Endothelial cell of umbilical vein (primary cell): Measurements from ENCODE around the gene TRIP11.

Experiments used
- EZH2 ChIP-seq: IDR thresholded peaks from 2 replicates; pipeline ENCODE4 v1.6.1; 2012; ENCODE audit warnings: borderline replicate concordance, low read depth, mild to moderate bottlenecking, moderate library complexity, low read length, inconsistent platforms; ENCODE audit not compliant: severe bottlenecking
- FOS ChIP-seq: IDR thresholded peaks from 2 replicates; pipeline ENCODE4 v1.6.1; 2011; ENCODE audit warnings: mild to moderate bottlenecking, low read length, moderate library complexity, borderline replicate concordance; ENCODE audit not compliant: insufficient read depth
- GATA2 ChIP-seq: IDR thresholded peaks from 2 replicates; pipeline ENCODE4 v1.7.0; 2011; ENCODE audit warnings: low read depth, mild to moderate bottlenecking, moderate library complexity, mixed read lengths, low read length; ENCODE audit not compliant: insufficient read length, insufficient read depth
- JUN ChIP-seq: IDR thresholded peaks from 2 replicates; pipeline ENCODE4 v1.6.1; 2011; ENCODE audit warnings: borderline replicate concordance, low read depth; ENCODE audit not compliant: insufficient read length, insufficient read depth
- MYC ChIP-seq: IDR thresholded peaks from one replicate; pipeline ENCODE4 v1.6.1; 2011; ENCODE audit warnings: mild to moderate bottlenecking, low read depth, low read length
- POLR2A ChIP-seq: IDR thresholded peaks from 2 replicates; pipeline ENCODE4 v1.6.1; 2012; ENCODE audit warnings: low read depth, mild to moderate bottlenecking, control low read depth, low read length
- POLR2AphosphoS5 ChIP-seq: IDR thresholded peaks from 2 replicates; pipeline ENCODE4 v1.6.1; 2012; ENCODE audit warnings: low read depth, mild to moderate bottlenecking, control low read depth, low read length, moderate library complexity; ENCODE audit not compliant: insufficient read depth
- TF ChIP-seq, protein P1 (sequence below), 2 donors: IDR thresholded peaks; 1 replicate in 1 of 2; 2 replicates in 1 of 2; pipeline ENCODE4 v1.5.1; 2011; ENCODE audit warnings: low read length in 2 of 2, mild to moderate bottlenecking in 2 of 2, moderate library complexity in 2 of 2, control low read depth in 1 of 2, inconsistent platforms in 1 of 2, low read depth in 1 of 2; ENCODE audit not compliant: insufficient read depth in 1 of 2; ENCODE audit errors: extremely low read depth in 1 of 2

DNA sequence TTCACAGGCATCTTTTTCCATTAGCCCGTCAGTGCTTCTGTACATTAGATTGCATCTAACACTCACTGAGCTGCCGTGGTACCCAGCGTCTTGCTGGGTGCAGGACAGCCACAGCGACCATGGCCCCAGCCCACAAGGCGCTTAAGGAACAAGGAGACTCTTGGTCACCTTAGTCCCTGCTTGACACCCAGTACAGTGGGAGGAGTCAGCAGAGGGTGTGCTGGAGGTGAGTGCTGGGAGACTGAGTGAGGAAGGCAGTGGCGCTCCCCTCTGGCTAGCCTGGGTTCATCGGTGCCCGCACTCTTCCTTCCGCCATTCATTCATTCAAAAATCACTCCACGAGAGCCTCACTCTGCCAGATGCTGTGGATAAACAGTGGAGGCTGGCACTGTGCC, 114.1 kb downstream of the TRIP11 start:
- TF ChIP-seq, protein P1, sequence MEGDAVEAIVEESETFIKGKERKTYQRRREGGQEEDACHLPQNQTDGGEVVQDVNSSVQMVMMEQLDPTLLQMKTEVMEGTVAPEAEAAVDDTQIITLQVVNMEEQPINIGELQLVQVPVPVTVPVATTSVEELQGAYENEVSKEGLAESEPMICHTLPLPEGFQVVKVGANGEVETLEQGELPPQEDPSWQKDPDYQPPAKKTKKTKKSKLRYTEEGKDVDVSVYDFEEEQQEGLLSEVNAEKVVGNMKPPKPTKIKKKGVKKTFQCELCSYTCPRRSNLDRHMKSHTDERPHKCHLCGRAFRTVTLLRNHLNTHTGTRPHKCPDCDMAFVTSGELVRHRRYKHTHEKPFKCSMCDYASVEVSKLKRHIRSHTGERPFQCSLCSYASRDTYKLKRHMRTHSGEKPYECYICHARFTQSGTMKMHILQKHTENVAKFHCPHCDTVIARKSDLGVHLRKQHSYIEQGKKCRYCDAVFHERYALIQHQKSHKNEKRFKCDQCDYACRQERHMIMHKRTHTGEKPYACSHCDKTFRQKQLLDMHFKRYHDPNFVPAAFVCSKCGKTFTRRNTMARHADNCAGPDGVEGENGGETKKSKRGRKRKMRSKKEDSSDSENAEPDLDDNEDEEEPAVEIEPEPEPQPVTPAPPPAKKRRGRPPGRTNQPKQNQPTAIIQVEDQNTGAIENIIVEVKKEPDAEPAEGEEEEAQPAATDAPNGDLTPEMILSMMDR (IDR thresholded peaks at IDR 0.05; ENCODE audit: extremely low read depth in 1 of 2, insufficient read depth in 1 of 2, low read depth in 1 of 2, low read length in 2 of 2) = no peak
- TF ChIP-seq POLR2AphosphoS5 (no peak), FOS (no peak), POLR2A (no peak), EZH2 (no peak), GATA2 (no peak), JUN (no peak), MYC (no peak)
